GM19372 (cell line): ENCODE measurements around the gene HOXA4.

Experiments
- ATAC-seq: cut with Tn5 transposase; IDR thresholded peaks from one replicate; pipeline ENCODE4 v1.9.1; 2021; ENCODE audit warnings: mild to moderate bottlenecking, low read depth, moderate library complexity; ENCODE audit not compliant: unreplicated experiment

Gene HOXA4

DNA sequence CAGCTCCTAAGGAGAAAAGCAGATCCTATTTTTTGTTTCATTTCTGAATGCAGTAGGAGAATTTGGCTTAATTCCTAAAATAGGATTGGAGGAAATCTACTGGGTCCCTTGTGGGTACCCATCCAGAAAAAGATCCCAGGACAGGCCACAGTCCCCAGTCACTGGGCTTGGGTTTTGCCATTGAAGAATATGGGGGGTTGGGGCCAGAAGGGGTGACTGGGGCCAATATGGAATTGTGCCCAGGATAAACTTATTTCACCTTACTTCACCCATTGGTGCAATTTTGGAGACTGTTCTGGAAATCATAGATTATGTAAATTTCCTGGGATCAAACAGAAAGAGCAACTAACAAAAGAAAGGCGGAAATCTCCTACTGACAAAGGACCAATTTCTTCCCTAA is 7.9 kb upstream of the HOXA4 start:
- no peak for ATAC-seq

GRCh38 chr7:27137640-27138315 is 7.2 kb upstream of the HOXA4 start:
- ATAC-seq, result no peak

GRCh38 chr7:27134392-27134791 is 3.8 kb upstream of the HOXA4 start:
- no peak for ATAC-seq

DNA sequence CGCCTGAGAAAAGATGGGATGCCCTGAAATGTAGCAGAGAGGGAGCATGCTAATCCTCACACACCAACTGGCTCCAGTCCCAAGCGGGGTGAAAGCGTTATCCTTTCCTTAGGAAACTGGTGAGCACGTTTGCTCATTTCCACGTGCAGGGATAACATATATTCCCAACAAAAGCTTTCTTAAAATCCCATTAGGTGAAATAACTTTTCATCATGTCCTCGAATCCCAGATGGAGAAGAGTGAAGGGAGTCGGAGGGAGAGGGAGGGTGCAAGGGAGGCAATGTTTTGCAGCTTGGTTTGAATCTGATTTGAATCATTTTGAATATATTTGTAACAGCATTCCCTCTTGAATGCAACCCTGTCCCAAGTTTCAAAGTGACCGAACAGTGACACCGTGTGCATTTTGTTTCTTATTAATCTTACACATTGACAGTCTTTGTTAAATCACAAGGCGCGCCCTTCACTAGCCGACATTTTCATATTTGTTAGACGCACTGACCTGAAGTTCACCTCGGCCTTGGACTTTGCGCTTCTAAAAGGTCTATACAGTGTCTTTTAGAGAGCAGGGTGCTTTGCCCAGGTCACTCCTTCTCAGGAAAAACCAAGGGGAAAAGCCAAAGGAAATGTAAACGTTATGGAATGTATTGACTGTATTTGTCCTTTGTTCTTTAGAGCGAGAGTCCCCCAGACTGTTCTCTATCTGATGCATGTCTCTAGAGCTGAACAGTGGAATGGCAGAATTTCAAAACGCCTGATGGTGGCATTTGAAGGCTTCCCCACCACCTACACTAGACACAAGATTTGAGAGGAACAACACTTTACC is 3.1 kb upstream of the HOXA4 start:
- ATAC-seq, result no peak

GRCh38 chr7:27132978-27133377 is 2.4 kb upstream of the HOXA4 start:
- no peak for ATAC-seq

- no peak for ATAC-seq
These were observed 1.7 kb upstream of the HOXA4 start for GRCh38 chr7:27132214-27132613.

DNA sequence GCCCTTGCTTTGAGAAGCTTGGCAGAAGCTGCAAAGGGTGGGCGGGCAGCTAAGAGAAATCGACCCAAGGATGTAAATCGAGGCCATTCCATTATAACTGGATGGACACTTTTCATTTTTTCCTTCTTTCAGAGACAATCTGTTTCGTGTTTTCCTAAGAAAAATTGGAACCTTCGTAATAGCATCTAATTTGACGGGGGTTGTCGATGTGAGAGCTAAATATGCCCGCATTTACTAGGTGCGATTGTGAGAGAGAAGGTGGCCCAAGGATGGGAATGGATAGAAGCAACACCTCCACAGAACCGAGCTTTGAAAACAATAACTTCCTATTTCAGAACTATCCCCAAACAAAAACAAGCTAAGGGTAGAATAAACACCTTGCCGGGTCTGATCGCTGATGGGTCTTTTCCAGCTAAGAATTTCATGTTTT is 848 bp upstream of the HOXA4 start:
- ATAC-seq, result no peak

DNA sequence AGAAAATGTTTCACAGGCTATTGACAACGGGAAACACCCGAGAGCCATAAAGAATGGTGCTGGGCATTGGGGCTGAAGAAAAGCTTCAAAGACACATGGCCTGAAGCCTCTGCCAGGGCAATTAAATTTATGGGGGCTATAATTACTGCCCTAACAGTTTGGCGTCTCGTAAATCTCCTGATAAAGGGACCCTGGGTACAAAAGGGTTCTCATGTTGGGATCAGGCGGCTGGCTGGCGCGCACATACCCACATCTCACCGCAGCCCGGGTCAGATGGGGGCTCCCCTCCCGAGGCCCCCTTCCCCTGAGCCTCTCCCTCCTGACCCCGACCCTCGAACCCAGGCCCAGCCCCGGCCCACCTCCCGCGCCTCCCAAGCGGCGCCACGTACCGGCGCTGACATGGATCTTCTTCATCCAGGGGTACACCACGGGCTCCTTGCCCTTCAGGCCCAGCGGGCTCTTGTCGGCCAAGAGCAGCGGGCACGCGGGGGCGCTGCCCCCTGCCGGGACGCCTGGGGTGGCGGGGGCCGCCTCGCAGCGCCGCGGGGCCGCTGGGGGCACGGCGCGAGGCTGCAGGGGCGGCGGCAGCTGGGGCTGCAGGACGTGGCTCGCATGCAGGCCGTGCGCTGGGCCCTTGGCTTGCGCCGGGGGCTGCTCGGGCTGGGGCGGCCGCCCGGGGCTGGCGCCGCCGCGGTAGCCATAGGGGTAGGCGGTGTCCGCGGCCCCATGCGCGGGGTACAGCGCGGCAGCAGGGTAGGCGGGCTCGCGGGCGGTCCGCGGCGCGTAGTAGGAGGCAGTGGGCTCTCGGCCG is 623 bp downstream of the HOXA4 start:
- ATAC-seq, result no peak

- ATAC-seq, result no peak
These were observed 1.5 kb downstream of the HOXA4 start for GRCh38 chr7:27128776-27129728.

GRCh38 chr7:27128034-27128433 is 2.5 kb downstream of the HOXA4 start:
- ATAC-seq, result no peak

GRCh38 chr7:27126596-27127327 is 3.8 kb downstream of the HOXA4 start:
- no peak for ATAC-seq

DNA sequence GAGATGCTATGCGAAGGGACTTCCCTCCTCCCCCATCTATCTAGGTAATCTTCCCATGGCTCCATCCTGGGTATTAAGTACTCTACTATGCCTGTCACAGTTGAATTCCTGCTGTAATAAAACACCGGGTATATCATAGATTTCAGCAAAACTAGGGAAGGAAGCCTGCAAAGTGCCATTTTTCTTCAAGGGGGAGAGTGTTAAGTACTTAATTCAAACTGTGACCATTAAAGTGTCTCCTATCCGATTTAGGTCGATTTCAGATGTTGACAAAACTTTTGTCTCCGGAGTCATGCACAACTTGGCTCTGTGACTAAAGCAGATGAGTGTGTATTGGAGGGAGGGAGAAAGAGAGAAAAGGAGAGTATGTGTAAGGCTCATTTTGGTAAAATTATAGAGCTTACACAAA is 4.6 kb downstream of the HOXA4 start:
- ATAC-seq, result no peak

- ATAC-seq, result no peak
These were observed 5.5 kb downstream of the HOXA4 start for GRCh38 chr7:27124902-27125689.

DNA sequence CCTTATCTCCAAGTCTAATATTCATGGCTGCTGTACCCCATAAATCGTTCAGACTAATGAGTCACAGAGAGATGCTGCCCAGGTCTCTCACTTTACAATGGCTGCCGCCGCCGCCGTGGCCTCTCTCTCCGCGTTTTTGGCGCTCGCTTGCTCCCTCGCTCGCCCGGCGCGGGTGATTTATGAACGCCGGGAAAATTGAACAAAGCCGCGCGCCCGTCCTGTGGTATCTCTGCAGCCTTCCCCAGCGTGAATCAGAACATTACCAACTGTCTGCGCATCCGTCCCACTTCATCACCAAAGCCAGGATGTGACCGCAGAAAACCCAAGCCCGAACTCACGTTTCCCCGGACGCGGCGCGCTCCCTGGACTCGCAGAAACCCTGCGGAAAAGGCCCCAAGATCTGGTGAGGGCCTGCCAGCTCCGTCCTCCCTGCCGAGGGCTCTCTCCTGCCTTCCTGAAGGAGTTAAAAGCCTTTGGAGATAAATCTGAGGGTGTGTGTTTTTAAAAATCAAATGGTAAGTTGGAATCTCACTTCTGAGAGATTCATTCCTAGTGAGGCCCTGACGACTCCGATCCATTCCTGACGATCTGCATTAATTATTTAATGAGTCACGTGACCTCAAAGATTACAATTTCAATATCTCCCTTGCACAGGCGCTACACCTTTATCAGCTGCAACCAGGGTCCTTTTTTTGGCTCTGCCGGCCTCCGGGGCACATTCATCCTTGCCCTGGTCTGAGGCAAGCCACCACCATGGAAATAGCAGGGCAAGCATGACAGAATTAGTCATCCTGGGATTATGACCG is 6.3 kb downstream of the HOXA4 start:
- ATAC-seq, result no peak

- ATAC-seq, result no peak
These were observed 7.0 kb downstream of the HOXA4 start for GRCh38 chr7:27123477-27124053.

GRCh38 chr7:27123007-27123476 is 7.5 kb downstream of the HOXA4 start:
- no peak for ATAC-seq
